CD14-positive monocyte (primary cell): ENCODE data around the gene CSTPP1. TPM values are rescaled to one million over a fixed set of nuclear protein-coding genes. Genes with fewer than 3 reads are reported as not detected.

ENCODE experiments used
- DNase-seq, 3 donors: peaks; one replicate each; pipeline ENCODE4 v3.0.0-alpha.2; 2011 to 2022
- H2AFZ ChIP-seq: 2 replicates; pipeline ENCODE4 v1.6.0; 2012; ENCODE audit warnings: mild to moderate bottlenecking, low read depth, low read length, inconsistent platforms; ENCODE audit not compliant: insufficient read depth, poor library complexity, severe bottlenecking
- H3K27ac ChIP-seq, 2 donors: 1 replicate in 1 of 2; 2 replicates in 1 of 2; pipeline ENCODE4 v1.5.1; 2012 to 2013; ENCODE audit warnings: low read length in 2 of 2, control low read depth in 1 of 2, inconsistent platforms in 1 of 2, low read depth in 1 of 2, mild to moderate bottlenecking in 1 of 2
- H3K27me3 ChIP-seq, 2 donors: one replicate each; pipeline versions ENCODE4 v1.6.0 to v1.6.1; 2011 to 2013; ENCODE audit warnings: low read length in 2 of 2; ENCODE audit not compliant: control insufficient read depth in 2 of 2, insufficient read depth in 2 of 2
- H3K36me3 ChIP-seq, 2 donors: replicated peaks in 1 of 2; 1 replicate in 1 of 2; 2 replicates in 1 of 2; pipeline versions ENCODE4 v1.5.1 to v1.6.1; 2012 to 2013; ENCODE audit warnings: low read length in 2 of 2, control low read depth in 1 of 2, inconsistent platforms in 1 of 2, mild to moderate bottlenecking in 1 of 2; ENCODE audit not compliant: insufficient read depth in 2 of 2, control insufficient read depth in 1 of 2
- H3K4me1 ChIP-seq, 2 donors: 1 replicate in 1 of 2; 2 replicates in 1 of 2; pipeline versions ENCODE4 v1.5.1 to v1.6.1; 2012 to 2013; ENCODE audit warnings: low read length in 2 of 2, control low read depth in 1 of 2, inconsistent platforms in 1 of 2, mild to moderate bottlenecking in 1 of 2, moderate library complexity in 1 of 2; ENCODE audit not compliant: insufficient read depth in 2 of 2, control insufficient read depth in 1 of 2
- H3K4me2 ChIP-seq: replicated peaks from 2 replicates; pipeline ENCODE3; 2012; ENCODE audit warnings: low read length, moderate library complexity, mild to moderate bottlenecking; ENCODE audit not compliant: poor library complexity, severe bottlenecking; ENCODE audit errors: extremely low read depth
- H3K4me3 ChIP-seq, 3 experiments: fragments of 200-600 bp in 1 of 3; sonication (generic) in 1 of 3; replicated peaks in 1 of 3; 1 replicate in 2 of 3; 2 replicates in 1 of 3; pipeline ENCODE4 v1.5.1; 2011 to 2013; ENCODE audit warnings: low read length in 3 of 3, mild to moderate bottlenecking in 3 of 3, control low read depth in 2 of 3, low read depth in 2 of 3, inconsistent platforms in 1 of 3, moderate library complexity in 1 of 3
- H3K79me2 ChIP-seq: 2 replicates; pipeline ENCODE4 v1.6.0; 2012; ENCODE audit warnings: mild to moderate bottlenecking, control low read depth, inconsistent platforms, low read length, moderate library complexity; ENCODE audit not compliant: insufficient read depth
- H3K9ac ChIP-seq: 2 replicates; pipeline ENCODE4 v1.6.0; 2017; ENCODE audit warnings: low read length, mild to moderate bottlenecking; ENCODE audit not compliant: insufficient read depth, poor library complexity, severe bottlenecking
- H3K9me3 ChIP-seq, 2 donors: replicated peaks in 1 of 2; 1 replicate in 1 of 2; 2 replicates in 1 of 2; pipeline versions ENCODE4 v1.5.1 to v1.6.1; 2012 to 2013; ENCODE audit warnings: low read length in 2 of 2, control low read depth in 1 of 2; ENCODE audit not compliant: control insufficient read depth in 1 of 2, insufficient read depth in 1 of 2
- H4K20me1 ChIP-seq: 2 replicates; pipeline ENCODE4 v1.6.0; 2012; ENCODE audit warnings: mild to moderate bottlenecking, low read length, control low read depth, moderate library complexity; ENCODE audit not compliant: insufficient read depth
- H3K27ac Mint-ChIP-seq, 7 donors: one replicate each; pipeline ENCODE4 v1.8.0; 2020; ENCODE audit warnings: mild to moderate bottlenecking in 7 of 7, mixed read lengths in 7 of 7, moderate library complexity in 6 of 7, inconsistent platforms in 2 of 7
- H3K27me3 Mint-ChIP-seq, 3 donors: one replicate each; pipeline ENCODE4 v1.8.0; 2021 to 2022; ENCODE audit warnings: low read depth in 3 of 3, mild to moderate bottlenecking in 3 of 3, mixed read lengths in 3 of 3, moderate library complexity in 3 of 3, inconsistent platforms in 1 of 3
- H3K36me3 Mint-ChIP-seq, 2 donors: one replicate each; pipeline ENCODE4 v1.8.0; 2020; ENCODE audit warnings: mixed read lengths in 2 of 2, inconsistent platforms in 1 of 2, mild to moderate bottlenecking in 1 of 2
- H3K4me1 Mint-ChIP-seq: one replicate; pipeline ENCODE4 v1.8.0; 2020; ENCODE audit warnings: mild to moderate bottlenecking, mixed read lengths
- H3K4me3 Mint-ChIP-seq, 2 donors: one replicate each; pipeline ENCODE4 v1.8.0; 2020; ENCODE audit warnings: mild to moderate bottlenecking in 2 of 2, mixed read lengths in 2 of 2, moderate library complexity in 1 of 2
- H3K9me3 Mint-ChIP-seq, 7 donors: one replicate each; pipeline ENCODE4 v1.8.0; 2020 to 2022; ENCODE audit warnings: mixed read lengths in 7 of 7, mild to moderate bottlenecking in 6 of 7, moderate library complexity in 6 of 7, inconsistent platforms in 2 of 7
- WGBS: methylation state at CpG from one replicate; pipeline ENCODE4 v1.1.5; 2013; ENCODE audit warnings: missing lambda C conversion rate; ENCODE audit not compliant: insufficient coverage; 5-methylcytosine and 5-hydroxymethylcytosine counted together
- intact Hi-C, 2 donors: fragments of 100-400 bp; cut with micrococcal nuclease; formaldehyde crosslinking; loops; one replicate each; pipeline versions ENCODE4 v1.15.0 to v1.15.1; 2023
- polyA plus RNA-seq, 3 donors: library from polyadenylated mRNA; depleted of rRNA in 1 of 3; unstranded in 2 of 3; stranded (reverse) in 1 of 3; fragments of 300-500 nt in 2 of 3; fragments of >200 nt in 1 of 3; fragmentation: Illumina TruSeq in 2 of 3; gene quantifications; 1 replicate in 2 of 3; 2 replicates in 1 of 3; pipeline ENCODE4 v1.2.3, GENCODE V29; 2012 to 2021
- TF ChIP-seq, protein P1 (sequence below): fragments of 200-600 bp; IDR thresholded peaks from one replicate; pipeline ENCODE4 v1.8.0; 2022; ENCODE audit warnings: antibody characterized with exemption, mild to moderate bottlenecking

CSTPP1 gene
- polyA plus RNA-seq, 3 donors, result 4.5 to 6.5 (median 5.9) TPM

DNA sequence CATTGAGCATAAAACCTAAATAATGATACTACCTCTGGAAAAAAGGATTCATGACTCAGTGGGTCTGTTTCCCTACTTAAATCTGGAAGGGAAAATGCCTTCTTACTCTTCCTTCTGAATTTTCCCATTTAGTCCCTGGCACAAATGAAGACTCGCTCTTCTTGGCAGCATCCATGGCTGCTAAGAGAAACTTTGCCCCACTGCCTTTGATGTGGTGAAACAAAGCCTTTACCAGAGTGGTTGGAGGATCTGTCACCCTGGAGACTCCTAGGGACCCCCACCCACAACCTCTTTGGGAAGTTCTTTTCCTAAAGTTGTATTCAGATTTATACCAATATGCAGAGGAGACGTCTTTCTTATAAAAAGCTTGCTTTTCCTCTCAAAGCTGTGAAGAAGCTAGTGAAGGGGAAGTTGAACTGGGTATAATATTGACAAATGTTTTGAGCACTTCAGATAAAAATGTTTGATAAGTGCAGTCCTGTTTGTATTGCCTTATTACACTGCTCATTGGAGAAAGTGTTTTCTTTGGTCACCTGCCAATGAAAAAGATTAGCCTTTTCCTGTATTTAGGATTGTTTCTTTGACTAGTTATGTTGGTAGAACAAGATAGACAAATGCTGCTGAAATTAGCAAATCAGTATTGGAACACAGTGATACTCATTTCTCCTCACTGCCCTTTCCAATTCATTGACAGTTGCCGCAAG is 162.8 kb downstream of the CSTPP1 start:
- H3K36me3 Mint-ChIP-seq, result no peaks in the 10 kb centered on the region
- H3K4me1 Mint-ChIP-seq, result peaks cover 3% of the 10 kb centered on the region
- Histone ChIP-seq H2AFZ (no peak overlapping the region), H3K4me3 (no peak overlapping the region), H3K27ac (no peak overlapping the region), H3K9ac (no peak overlapping the region), H4K20me1 (no peaks in the 10 kb centered on the region), H3K4me2 (no peak overlapping the region), H3K4me1 (no peaks in the 10 kb centered on the region), H3K9me3 (no peaks in the 10 kb centered on the region), H3K36me3 (no peaks in the 10 kb centered on the region), H3K27me3 (no peaks in the 10 kb centered on the region), H3K79me2 (no peaks in the 10 kb centered on the region)
- DNase-seq, result no peak
- no peaks in the 10 kb centered on the region for H3K9me3 Mint-ChIP-seq
- peaks cover 0 to 5% (median 1%) of the 10 kb centered on the region in 3 donors for H3K27me3 Mint-ChIP-seq
- H3K27ac Mint-ChIP-seq, result no peak overlapping the region
- TF ChIP-seq, protein P1, sequence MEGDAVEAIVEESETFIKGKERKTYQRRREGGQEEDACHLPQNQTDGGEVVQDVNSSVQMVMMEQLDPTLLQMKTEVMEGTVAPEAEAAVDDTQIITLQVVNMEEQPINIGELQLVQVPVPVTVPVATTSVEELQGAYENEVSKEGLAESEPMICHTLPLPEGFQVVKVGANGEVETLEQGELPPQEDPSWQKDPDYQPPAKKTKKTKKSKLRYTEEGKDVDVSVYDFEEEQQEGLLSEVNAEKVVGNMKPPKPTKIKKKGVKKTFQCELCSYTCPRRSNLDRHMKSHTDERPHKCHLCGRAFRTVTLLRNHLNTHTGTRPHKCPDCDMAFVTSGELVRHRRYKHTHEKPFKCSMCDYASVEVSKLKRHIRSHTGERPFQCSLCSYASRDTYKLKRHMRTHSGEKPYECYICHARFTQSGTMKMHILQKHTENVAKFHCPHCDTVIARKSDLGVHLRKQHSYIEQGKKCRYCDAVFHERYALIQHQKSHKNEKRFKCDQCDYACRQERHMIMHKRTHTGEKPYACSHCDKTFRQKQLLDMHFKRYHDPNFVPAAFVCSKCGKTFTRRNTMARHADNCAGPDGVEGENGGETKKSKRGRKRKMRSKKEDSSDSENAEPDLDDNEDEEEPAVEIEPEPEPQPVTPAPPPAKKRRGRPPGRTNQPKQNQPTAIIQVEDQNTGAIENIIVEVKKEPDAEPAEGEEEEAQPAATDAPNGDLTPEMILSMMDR, result no peak
- no CpG with 5 or more reads among the region's 3 CpGs for WGBS
- intact Hi-C loops, result no loop called here
- H3K4me3 Mint-ChIP-seq, result no peak overlapping the region

DNA sequence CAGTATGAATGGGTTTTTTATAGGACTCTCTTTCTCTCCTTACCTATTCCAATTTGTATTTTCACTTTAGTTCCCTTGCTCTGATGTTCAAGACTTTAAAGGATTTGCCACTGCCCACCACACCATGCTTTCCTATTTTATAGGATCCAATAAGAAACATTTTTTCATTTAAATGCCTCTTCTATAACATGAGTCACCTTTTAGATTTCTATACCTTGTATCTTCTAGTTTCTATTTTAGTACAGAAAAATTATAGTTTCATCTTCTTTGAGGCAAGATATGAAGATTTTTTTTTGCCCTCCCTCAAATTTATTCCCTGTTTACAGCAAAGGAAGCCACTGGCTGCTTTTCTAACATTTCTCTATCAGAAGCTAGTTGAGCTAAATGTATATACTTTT is 163.4 kb downstream of the CSTPP1 start:
- no peak overlapping the region for H3K9ac ChIP-seq
- Mint-ChIP-seq H3K4me1 (peaks cover 3% of the 10 kb centered on the region), H3K4me3 (no peak overlapping the region), H3K36me3 (no peaks in the 10 kb centered on the region), H3K27me3 (peaks cover 0 to 5% (median 1%) of the 10 kb centered on the region in 3 donors), H3K9me3 (no peaks in the 10 kb centered on the region), H3K27ac (no peak overlapping the region)
- H3K4me2 ChIP-seq, result no peak overlapping the region
- H4K20me1 ChIP-seq, result no peaks in the 10 kb centered on the region
- H3K9me3 ChIP-seq, result no peaks in the 10 kb centered on the region
- H3K79me2 ChIP-seq, result no peaks in the 10 kb centered on the region
- intact Hi-C loops, result no loop called here
- no peak for DNase-seq
- TF ChIP-seq, protein P1, result no peak
- H3K4me3 ChIP-seq, result no peak overlapping the region
- no peaks in the 10 kb centered on the region for H3K4me1 ChIP-seq
- no peaks in the 10 kb centered on the region for H3K36me3 ChIP-seq
- no peak overlapping the region for H2AFZ ChIP-seq
- H3K27ac ChIP-seq, result no peak overlapping the region
- H3K27me3 ChIP-seq, result no peaks in the 10 kb centered on the region
